Memory B cell (primary cell): ENCODE results near the gene PRUNE1.

Experiments used
- ATAC-seq: fragments of 150-1000 bp; cut with Tn5 transposase; 2 replicates; pipeline ENCODE4 v1.10.0; 2021; ENCODE audit warnings: low read depth, mild to moderate bottlenecking, moderate library complexity
- DNase-seq, 2 donors: peaks; one replicate each; pipeline ENCODE4 v3.0.0; 2022; ENCODE audit warnings: low spot score in 2 of 2
- H3K27ac Mint-ChIP-seq: one replicate; pipeline ENCODE4 v1.8.0; 2022; ENCODE audit warnings: mild to moderate bottlenecking, moderate library complexity, mixed read lengths
- H3K27me3 Mint-ChIP-seq: one replicate; pipeline ENCODE4 v1.8.0; 2022; ENCODE audit warnings: mixed read lengths
- H3K36me3 Mint-ChIP-seq: one replicate; pipeline ENCODE4 v1.8.0; 2022; ENCODE audit warnings: mild to moderate bottlenecking, mixed read lengths
- H3K4me1 Mint-ChIP-seq: one replicate; pipeline ENCODE4 v1.8.0; 2022; ENCODE audit warnings: mixed read lengths
- H3K4me3 Mint-ChIP-seq: one replicate; pipeline ENCODE4 v1.8.0; 2022; ENCODE audit warnings: mild to moderate bottlenecking, moderate library complexity, mixed read lengths
- H3K9me3 Mint-ChIP-seq: one replicate; pipeline ENCODE4 v1.8.0; 2022; ENCODE audit warnings: mixed read lengths

PRUNE1 gene

GRCh38 chr1:151007853-151008243 lies 401 bp upstream of the PRUNE1 start:
- Mint-ChIP-seq H3K36me3 (peaks cover 2% of the 10 kb centered on the region), H3K27ac (peak overlapping the region; percentile 98), H3K9me3 (no peaks in the 10 kb centered on the region), H3K27me3 (no peaks in the 10 kb centered on the region), H3K4me1 (peaks cover 40% of the 10 kb centered on the region), H3K4me3 (peak overlapping the region; percentile 100)
- peak in 1 of 2 donors; percentile 22 for DNase-seq
- ATAC-seq: peak; percentile 0

GRCh38 chr1:151009206-151009587 lies 948 bp downstream of the PRUNE1 start:
- no peaks in the 10 kb centered on the region for H3K27me3 Mint-ChIP-seq
- peak overlapping the region; percentile 98 for H3K27ac Mint-ChIP-seq
- H3K4me1 Mint-ChIP-seq: peaks cover 42% of the 10 kb centered on the region
- H3K36me3 Mint-ChIP-seq: peaks cover 4% of the 10 kb centered on the region
- H3K9me3 Mint-ChIP-seq: no peaks in the 10 kb centered on the region
- ATAC-seq: no peak
- no peak for DNase-seq
- peak overlapping the region; percentile 100 for H3K4me3 Mint-ChIP-seq

DNA sequence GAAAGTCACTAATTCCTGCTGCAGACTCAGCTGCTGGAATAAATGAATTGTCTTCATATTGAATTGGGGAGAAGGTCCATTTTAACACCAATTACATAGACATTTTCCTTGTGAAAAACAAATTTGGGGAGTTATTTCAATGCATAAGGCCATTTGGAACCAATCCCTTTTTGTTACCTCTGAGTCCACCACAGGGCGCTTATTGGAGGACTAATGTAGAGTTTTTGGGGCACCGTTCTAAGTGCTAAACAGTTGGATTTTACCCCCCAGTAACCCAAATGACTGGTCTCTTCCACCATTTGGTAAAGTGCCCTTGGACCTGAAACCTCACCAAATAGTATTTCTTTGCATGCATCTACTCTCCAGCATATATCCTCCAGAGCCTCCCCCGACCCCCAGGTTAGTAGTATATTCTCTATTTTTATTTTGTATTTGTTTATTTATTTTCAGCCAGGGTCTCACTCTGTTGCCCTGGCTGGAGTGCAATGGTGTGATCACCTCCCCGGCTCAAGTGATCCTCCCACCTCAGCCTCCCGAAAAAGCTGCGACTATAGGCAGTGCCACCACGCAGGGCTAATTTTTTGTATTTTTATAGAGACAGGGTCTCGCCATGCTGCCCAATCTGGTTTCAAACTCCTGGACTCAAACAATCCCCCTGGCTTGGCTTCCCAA lies 1.6 kb downstream of the PRUNE1 start:
- H3K36me3 Mint-ChIP-seq: peaks cover 4% of the 10 kb centered on the region
- no peaks in the 10 kb centered on the region for H3K9me3 Mint-ChIP-seq
- peaks cover 42% of the 10 kb centered on the region for H3K4me1 Mint-ChIP-seq
- H3K27ac Mint-ChIP-seq: no peak overlapping the region
- DNase-seq (no peak), ATAC-seq (no peak)
- no peaks in the 10 kb centered on the region for H3K27me3 Mint-ChIP-seq
- peak overlapping the region; percentile 100 for H3K4me3 Mint-ChIP-seq

DNA sequence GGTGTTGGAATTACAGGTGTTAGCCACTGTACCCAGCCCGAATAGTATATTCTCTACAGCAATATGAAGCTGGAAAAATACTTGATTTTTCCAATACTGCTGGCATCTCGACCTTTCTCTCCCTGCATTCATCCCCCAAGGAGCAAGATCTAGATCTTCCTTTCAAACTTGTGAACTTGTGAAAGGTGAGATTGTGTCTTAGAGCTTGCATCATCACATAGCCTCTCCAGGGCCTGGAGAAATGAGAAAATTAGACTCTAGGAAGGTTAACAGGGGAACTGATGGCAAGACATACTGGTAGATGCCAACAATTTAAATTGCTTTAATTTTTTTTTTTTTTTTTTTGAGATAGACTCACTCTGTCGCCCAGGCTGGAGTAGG lies 2.1 kb downstream of the PRUNE1 start:
- Mint-ChIP-seq H3K27me3 (no peaks in the 10 kb centered on the region), H3K27ac (no peak overlapping the region), H3K4me3 (no peak overlapping the region), H3K9me3 (no peaks in the 10 kb centered on the region), H3K36me3 (peaks cover 4% of the 10 kb centered on the region), H3K4me1 (peaks cover 41% of the 10 kb centered on the region)
- DNase-seq: no peak
- ATAC-seq: no peak

GRCh38 chr1:151011154-151011850 lies 3.1 kb downstream of the PRUNE1 start:
- DNase-seq: no peak
- Mint-ChIP-seq H3K4me3 (no peak overlapping the region), H3K9me3 (no peaks in the 10 kb centered on the region), H3K4me1 (peaks cover 31% of the 10 kb centered on the region), H3K27me3 (no peaks in the 10 kb centered on the region), H3K36me3 (peaks cover 4% of the 10 kb centered on the region), H3K27ac (no peak overlapping the region)
- ATAC-seq: no peak

DNA sequence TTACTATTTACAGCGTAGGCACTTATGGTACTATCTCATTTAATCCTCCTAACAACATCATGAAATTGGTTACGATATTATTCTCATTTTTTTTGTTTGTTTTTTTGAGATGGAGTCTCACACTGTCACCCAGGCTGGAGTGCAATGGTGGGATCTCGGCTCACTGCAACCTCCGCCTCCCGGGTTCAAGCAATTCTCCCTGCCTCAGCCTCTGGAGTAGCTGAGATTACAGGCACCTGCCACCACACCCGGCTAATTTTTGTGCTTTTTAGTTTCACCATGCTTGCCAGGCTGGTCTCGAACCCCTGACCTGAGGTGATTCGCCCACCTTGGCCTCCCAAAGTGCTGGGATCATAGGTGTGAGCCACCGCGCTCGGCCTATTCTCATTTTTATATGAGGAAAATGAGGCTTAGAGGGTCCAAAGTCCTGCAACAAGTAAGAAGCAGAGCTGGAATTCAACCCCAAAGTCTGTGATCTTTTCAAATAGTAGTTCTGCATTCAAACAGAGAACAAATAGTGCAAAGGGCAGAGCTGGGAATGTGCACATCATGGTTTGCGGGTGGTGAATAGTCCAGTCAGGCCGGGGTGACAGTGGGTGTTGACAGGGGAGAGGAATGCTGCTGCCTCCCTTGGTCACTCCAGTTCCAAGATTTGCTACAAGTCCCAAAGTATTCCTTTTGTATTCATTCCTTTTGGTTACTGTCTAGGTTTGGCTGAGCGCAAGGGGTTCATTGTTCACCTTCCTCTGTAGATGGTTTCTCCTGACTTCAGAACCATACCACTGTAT lies 4.6 kb downstream of the PRUNE1 start:
- peaks cover 19% of the 10 kb centered on the region for H3K4me1 Mint-ChIP-seq
- ATAC-seq: no peak
- H3K36me3 Mint-ChIP-seq: peaks cover 4% of the 10 kb centered on the region
- H3K27ac Mint-ChIP-seq: no peak overlapping the region
- no peaks in the 10 kb centered on the region for H3K27me3 Mint-ChIP-seq
- no peaks in the 10 kb centered on the region for H3K9me3 Mint-ChIP-seq
- DNase-seq: no peak
- no peak overlapping the region for H3K4me3 Mint-ChIP-seq

DNA sequence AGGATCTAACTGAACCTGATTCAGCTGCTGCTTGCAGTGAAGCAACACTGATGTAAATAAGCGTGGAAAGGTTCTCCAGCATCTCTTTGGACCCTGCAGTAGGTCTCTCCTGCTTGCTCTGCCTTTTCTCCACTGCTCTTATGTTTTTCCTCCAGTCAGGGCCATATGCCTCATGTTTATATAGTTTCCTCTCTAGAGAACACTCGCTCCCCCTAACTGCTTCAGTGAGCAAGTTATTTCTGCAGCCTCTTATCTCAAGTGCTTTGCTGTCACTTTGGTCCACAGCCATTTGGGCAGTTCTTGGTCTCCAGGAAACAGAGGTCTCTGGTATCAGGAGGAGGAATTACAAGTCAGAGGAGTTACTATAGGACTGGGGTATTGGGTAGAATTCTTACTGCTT lies 5.3 kb downstream of the PRUNE1 start:
- Mint-ChIP-seq H3K36me3 (peaks cover 7% of the 10 kb centered on the region), H3K9me3 (no peaks in the 10 kb centered on the region), H3K27ac (no peak overlapping the region), H3K4me1 (peaks cover 16% of the 10 kb centered on the region), H3K4me3 (no peak overlapping the region), H3K27me3 (no peaks in the 10 kb centered on the region)
- ATAC-seq (no peak), DNase-seq (no peak)

GRCh38 chr1:151024540-151025146 lies 16.4 kb downstream of the PRUNE1 start:
- ATAC-seq: peak; percentile 99
- H3K4me1 Mint-ChIP-seq: peaks cover 7% of the 10 kb centered on the region
- peaks cover 16% of the 10 kb centered on the region for H3K36me3 Mint-ChIP-seq

GRCh38 chr1:151026460-151026859 lies 18.2 kb downstream of the PRUNE1 start:
- H3K27me3 Mint-ChIP-seq: no peaks in the 10 kb centered on the region
- H3K27ac Mint-ChIP-seq: no peak overlapping the region
- H3K36me3 Mint-ChIP-seq: peaks cover 23% of the 10 kb centered on the region
- H3K4me3 Mint-ChIP-seq: no peak overlapping the region
- no peaks in the 10 kb centered on the region for H3K9me3 Mint-ChIP-seq
- ATAC-seq: no peak
- H3K4me1 Mint-ChIP-seq: peaks cover 7% of the 10 kb centered on the region
- no peak for DNase-seq

More at GRCh38 chr1:151024540-151025146, 16.4 kb downstream of the PRUNE1 start:
- Mint-ChIP-seq H3K27ac (no peak overlapping the region), H3K4me3 (no peak overlapping the region), H3K27me3 (no peaks in the 10 kb centered on the region), H3K9me3 (no peaks in the 10 kb centered on the region)
- peak; percentile 78 to 80 for DNase-seq

DNA sequence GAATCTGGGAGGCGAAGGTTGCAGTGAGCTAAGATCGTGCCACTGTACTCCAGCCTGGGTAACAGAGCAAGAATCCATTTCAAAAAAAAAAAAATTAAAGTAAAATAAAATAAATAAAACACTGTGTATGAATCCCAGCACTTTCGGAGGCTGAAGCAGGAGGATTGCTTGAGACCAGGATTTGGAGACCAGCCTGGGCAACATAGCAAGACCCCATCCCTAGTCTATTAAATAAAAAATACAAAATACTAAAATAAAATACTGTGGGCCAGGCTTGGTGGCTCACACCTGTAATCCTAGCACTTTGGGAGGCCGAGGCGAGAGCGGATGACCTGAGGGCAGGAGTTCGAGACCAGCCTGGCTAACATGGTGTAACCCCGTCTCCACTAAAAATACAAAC lies 23.9 kb downstream of the PRUNE1 start:
- no peaks in the 10 kb centered on the region for H3K4me1 Mint-ChIP-seq
- H3K27me3 Mint-ChIP-seq: no peaks in the 10 kb centered on the region
- ATAC-seq: no peak
- peaks cover 36% of the 10 kb centered on the region for H3K36me3 Mint-ChIP-seq
- H3K27ac Mint-ChIP-seq: no peak overlapping the region
- H3K9me3 Mint-ChIP-seq: no peaks in the 10 kb centered on the region
- H3K4me3 Mint-ChIP-seq: no peak overlapping the region
- no peak for DNase-seq

DNA sequence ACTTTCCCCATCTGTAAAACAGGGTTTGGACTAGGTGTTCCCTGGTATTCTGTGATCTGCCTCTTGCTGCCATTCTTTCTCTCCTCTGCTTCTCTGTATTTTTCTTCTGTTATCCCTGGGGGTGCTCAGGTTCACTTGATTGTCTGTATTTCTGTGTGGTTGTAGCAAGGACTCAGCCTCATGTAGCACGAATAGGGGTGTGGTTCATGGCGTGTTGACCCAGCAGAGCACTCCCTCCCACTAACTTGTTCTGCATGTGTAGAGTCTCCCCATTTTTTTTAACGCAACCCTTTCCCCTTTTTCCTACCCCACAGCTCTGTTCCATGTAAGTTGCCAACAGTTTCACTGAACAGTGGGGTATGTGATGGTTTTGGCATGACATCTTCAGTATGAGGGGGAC lies 26.9 kb downstream of the PRUNE1 start:
- Mint-ChIP-seq H3K4me3 (no peak overlapping the region), H3K27me3 (no peaks in the 10 kb centered on the region), H3K36me3 (peaks cover 31% of the 10 kb centered on the region), H3K4me1 (no peaks in the 10 kb centered on the region), H3K9me3 (no peaks in the 10 kb centered on the region), H3K27ac (peak overlapping the region; percentile 4)
- ATAC-seq (no peak), DNase-seq (no peak)

GRCh38 chr1:151036356-151036755 lies 28.1 kb downstream of the PRUNE1 start, which contains the start of gene BNIPL:
TSS of gene BNIPL (plus strand) at chr1:151036586. CDS start at chr1:151036726, 140 bp downstream.
- Mint-ChIP-seq H3K36me3 (peaks cover 27% of the 10 kb centered on the region), H3K4me1 (no peaks in the 10 kb centered on the region), H3K9me3 (no peaks in the 10 kb centered on the region), H3K27me3 (no peaks in the 10 kb centered on the region), H3K4me3 (no peak within 1 kb of the TSS), H3K27ac (no peak within 1 kb of the TSS)
- DNase-seq (no peak), ATAC-seq (no peak)

DNA sequence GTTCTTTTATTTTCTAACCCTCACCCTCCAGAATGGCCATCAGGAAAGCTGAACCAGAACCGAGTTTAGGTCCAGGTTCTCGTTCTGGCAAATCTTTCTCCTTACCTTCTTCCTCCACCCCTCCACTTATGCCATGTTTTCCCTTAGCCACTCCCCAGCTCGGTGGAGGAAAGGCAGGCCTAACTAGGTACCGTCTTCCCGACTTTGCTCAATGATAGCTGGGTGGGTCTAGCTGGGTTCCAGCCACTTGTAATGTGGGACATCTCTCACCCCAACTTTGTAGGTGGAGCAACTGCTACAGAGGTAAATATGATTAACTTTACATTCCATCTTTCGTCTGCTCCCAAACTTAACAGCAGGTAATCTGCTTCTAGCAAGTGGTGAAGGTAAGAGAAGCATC lies 28.8 kb downstream of the PRUNE1 start:
- Mint-ChIP-seq H3K27ac (no peak overlapping the region), H3K27me3 (no peaks in the 10 kb centered on the region), H3K9me3 (no peaks in the 10 kb centered on the region), H3K4me1 (no peaks in the 10 kb centered on the region), H3K36me3 (peaks cover 24% of the 10 kb centered on the region), H3K4me3 (no peak overlapping the region)
- ATAC-seq: no peak
- no peak for DNase-seq

- Mint-ChIP-seq H3K9me3 (no peaks in the 10 kb centered on the region), H3K4me3 (no peak overlapping the region), H3K36me3 (peaks cover 18% of the 10 kb centered on the region), H3K27ac (no peak overlapping the region), H3K27me3 (no peaks in the 10 kb centered on the region), H3K4me1 (peaks cover 2% of the 10 kb centered on the region)
- no peak for ATAC-seq
- no peak for DNase-seq
Measured at GRCh38 chr1:151039521-151039920, 31.3 kb downstream of the PRUNE1 start.
